Measurements from ENCODE around the gene TYMP. TPM values are rescaled to one million over a fixed set of nuclear protein-coding genes. Genes with fewer than 3 reads are reported as not detected.

TYMP gene
- total RNA-seq, 1 experiment from 2014 or later, result 0.58 TPM

- H3K27ac ChIP-seq (ENCODE audit: low read depth, low read length, poor library complexity, severe bottlenecking), result peak within 1 kb of the TSS; percentile 2
- CTCF ChIA-PET, result interaction anchor here (0.6 to 1.1 kb wide), 4 partner anchors 17 to 332 kb away, joined by 4 to 6 read pairs (median 5); partner anchors contain the start of genes KLHDC7B, NCAPH2 and SCO2
- BruUV-seq (replicated peaks), result no TSS peak
- POLR2A ChIA-PET (ENCODE audit: low non-redundant PET), result no interaction called here
- H3K36me3 ChIP-seq (ENCODE audit: insufficient read depth, low read length, poor library complexity, severe bottlenecking), result no peaks in the 10 kb centered on the region
- intact Hi-C loops (cut with micrococcal nuclease; ENCODE audit: unreplicated experiment), result no loop called here
- H3K4me1 ChIP-seq (ENCODE audit: insufficient read depth, low read length, poor library complexity, severe bottlenecking), result no peaks in the 10 kb centered on the region
- no peaks in the 10 kb centered on the region for H3K9me3 ChIP-seq (ENCODE audit: low read depth, low read length, poor library complexity, severe bottlenecking)
- peak; percentile 97 for DNase-seq (ENCODE audit: low spot score)
- TF ChIP-seq CTCF (conservative IDR thresholded peaks at IDR 0.05; ENCODE audit: low read depth, low read length) (peak; percentile 93), EZH2 (IDR thresholded peaks at IDR 0.05; ENCODE audit: borderline replicate concordance, low read depth, low read length, poor library complexity, severe bottlenecking) (no peak)
- H3K4me3 ChIP-seq (ENCODE audit: low read depth, low read length, poor library complexity, severe bottlenecking), result peak within 1 kb of the TSS; percentile 52
- H3K27me3 ChIP-seq (replicated peaks; ENCODE audit: insufficient read depth, low read depth, low read length, poor library complexity), result no peaks in the 10 kb centered on the region
These were observed 33.0 kb upstream of the TYMP start, which contains the start of gene SYCE3 for GRCh38 chr22:50562523-50563412. TSS of gene SYCE3 (minus strand) at chr22:50562919. CDS start at chr22:50556405, 6,514 bp downstream.

- Histone ChIP-seq H3K36me3 (ENCODE audit: insufficient read depth, low read length, poor library complexity, severe bottlenecking) (no peaks in the 10 kb centered on the region), H3K27ac (ENCODE audit: low read depth, low read length, poor library complexity, severe bottlenecking) (no peak overlapping the region), H3K4me3 (ENCODE audit: low read depth, low read length, poor library complexity, severe bottlenecking) (no peak overlapping the region), H3K4me1 (ENCODE audit: insufficient read depth, low read length, poor library complexity, severe bottlenecking) (no peaks in the 10 kb centered on the region), H3K9me3 (ENCODE audit: low read depth, low read length, poor library complexity, severe bottlenecking) (no peaks in the 10 kb centered on the region), H3K27me3 (replicated peaks; ENCODE audit: insufficient read depth, low read depth, low read length, poor library complexity) (no peaks in the 10 kb centered on the region)
- no peak for DNase-seq (ENCODE audit: low spot score)
- TF ChIP-seq CTCF (conservative IDR thresholded peaks at IDR 0.05; ENCODE audit: low read depth, low read length), result no peak
- TF ChIP-seq EZH2 (IDR thresholded peaks at IDR 0.05; ENCODE audit: borderline replicate concordance, low read depth, low read length, poor library complexity, severe bottlenecking), result no peak
- ChIA-PET CTCF (no interaction called here), POLR2A (ENCODE audit: low non-redundant PET) (no interaction called here)
- no TSS peak for BruUV-seq (replicated peaks)
- intact Hi-C loops (cut with micrococcal nuclease; ENCODE audit: unreplicated experiment), result no loop called here
These were observed 31.9 kb upstream of the TYMP start for GRCh38 chr22:50561401-50562358.

- Histone ChIP-seq H3K4me1 (ENCODE audit: insufficient read depth, low read length, poor library complexity, severe bottlenecking) (no peaks in the 10 kb centered on the region), H3K27ac (ENCODE audit: low read depth, low read length, poor library complexity, severe bottlenecking) (no peak overlapping the region), H3K27me3 (replicated peaks; ENCODE audit: insufficient read depth, low read depth, low read length, poor library complexity) (no peaks in the 10 kb centered on the region), H3K36me3 (ENCODE audit: insufficient read depth, low read length, poor library complexity, severe bottlenecking) (no peaks in the 10 kb centered on the region), H3K9me3 (ENCODE audit: low read depth, low read length, poor library complexity, severe bottlenecking) (no peaks in the 10 kb centered on the region), H3K4me3 (ENCODE audit: low read depth, low read length, poor library complexity, severe bottlenecking) (no peak overlapping the region)
- TF ChIP-seq CTCF (conservative IDR thresholded peaks at IDR 0.05; ENCODE audit: low read depth, low read length), result no peak
- no peak for TF ChIP-seq EZH2 (IDR thresholded peaks at IDR 0.05; ENCODE audit: borderline replicate concordance, low read depth, low read length, poor library complexity, severe bottlenecking)
- no peak for DNase-seq (ENCODE audit: low spot score)
- CTCF ChIA-PET, result no interaction called here
- intact Hi-C loops (cut with micrococcal nuclease; ENCODE audit: unreplicated experiment), result no loop called here
- BruUV-seq (replicated peaks), result no TSS peak
- POLR2A ChIA-PET (ENCODE audit: low non-redundant PET), result no interaction called here
These were observed 30.2 kb upstream of the TYMP start for GRCh38 chr22:50560034-50560433.
